Brain microvascular endothelial cell (primary cell): ENCODE data around the gene DNHD1.

Source experiments
- DNase-seq: peaks from one replicate; pipeline ENCODE4 v3.0.0-alpha.2; 2020
- H3K27ac ChIP-seq: fragments of 250-450 bp; sonication (Bioruptor Pico); 2 replicates; pipeline ENCODE4 v1.5.1; 2020; ENCODE audit warnings: mild to moderate bottlenecking, moderate library complexity
- H3K27me3 ChIP-seq: fragments of 250-450 bp; sonication (Bioruptor Pico); replicated peaks from 2 replicates; pipeline ENCODE4 v1.5.1; 2020; ENCODE audit warnings: mild to moderate bottlenecking
- H3K36me3 ChIP-seq: fragments of 250-450 bp; sonication (Bioruptor Pico); replicated peaks from 2 replicates; pipeline ENCODE4 v1.5.1; 2020; ENCODE audit warnings: mild to moderate bottlenecking
- H3K4me3 ChIP-seq: 2 replicates; pipeline ENCODE4 v1.5.1; 2011; ENCODE audit warnings: low read depth, mild to moderate bottlenecking, control low read depth, low read length, moderate library complexity
- CTCF ChIP-seq: IDR thresholded peaks from 2 replicates; pipeline ENCODE4 v1.5.1; 2011; ENCODE audit warnings: low read depth, mild to moderate bottlenecking, moderate library complexity, low read length, control low read depth, inconsistent platforms; ENCODE audit errors: missing control alignments
- in situ Hi-C: cut with HindIII; loops from 2 replicates; pipeline ENCODE4 v1.10.0; 2017; ENCODE audit warnings: low sequenced_read_pairs, low pct_ligation_motif_present

The DNHD1 gene

DNA sequence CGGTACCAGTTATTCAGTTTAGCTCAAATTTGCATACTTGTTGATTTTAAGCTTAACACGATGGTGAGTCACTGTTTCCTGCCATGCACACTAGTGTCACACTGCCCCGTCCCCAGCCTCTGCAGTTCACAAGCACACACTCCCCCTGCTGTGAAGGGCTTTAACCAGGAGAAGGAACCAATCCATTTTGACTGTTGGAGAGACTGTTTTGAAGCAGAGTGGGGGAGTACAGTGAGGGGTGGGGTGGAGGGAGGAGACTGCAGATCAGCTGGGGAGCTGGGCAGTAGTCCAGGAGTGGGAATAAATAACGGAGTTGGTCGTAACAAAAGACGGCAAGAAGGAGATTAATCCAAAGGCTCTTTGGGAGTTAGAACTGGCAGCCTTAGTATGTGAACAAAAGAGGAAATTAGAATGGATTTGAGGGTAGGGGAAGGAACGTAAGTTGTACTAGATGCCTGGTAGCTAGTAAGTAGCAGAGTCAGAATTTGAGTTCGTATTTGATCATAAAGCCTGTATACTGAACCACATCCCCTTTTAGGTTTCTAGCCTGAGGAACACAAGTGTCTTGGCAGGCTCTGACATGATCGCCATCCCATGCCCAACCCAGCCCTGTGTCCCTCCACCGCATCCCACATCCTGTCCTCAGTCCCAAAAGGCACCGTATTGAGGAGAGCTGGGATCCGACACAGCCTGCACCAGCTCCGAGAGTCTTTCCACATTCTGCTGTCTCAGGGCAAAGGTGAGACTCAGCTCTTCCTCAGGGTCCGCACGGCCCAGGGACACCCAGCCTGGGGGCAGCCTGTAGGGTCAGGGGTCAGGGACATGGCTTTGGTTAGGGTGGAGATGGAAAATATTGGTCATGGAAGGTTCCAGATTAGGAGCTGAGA lies 121.3 kb downstream of the DNHD1 start:
- peak; percentile 80 for DNase-seq
- H3K27ac ChIP-seq = peak overlapping the region; percentile 60

DNA sequence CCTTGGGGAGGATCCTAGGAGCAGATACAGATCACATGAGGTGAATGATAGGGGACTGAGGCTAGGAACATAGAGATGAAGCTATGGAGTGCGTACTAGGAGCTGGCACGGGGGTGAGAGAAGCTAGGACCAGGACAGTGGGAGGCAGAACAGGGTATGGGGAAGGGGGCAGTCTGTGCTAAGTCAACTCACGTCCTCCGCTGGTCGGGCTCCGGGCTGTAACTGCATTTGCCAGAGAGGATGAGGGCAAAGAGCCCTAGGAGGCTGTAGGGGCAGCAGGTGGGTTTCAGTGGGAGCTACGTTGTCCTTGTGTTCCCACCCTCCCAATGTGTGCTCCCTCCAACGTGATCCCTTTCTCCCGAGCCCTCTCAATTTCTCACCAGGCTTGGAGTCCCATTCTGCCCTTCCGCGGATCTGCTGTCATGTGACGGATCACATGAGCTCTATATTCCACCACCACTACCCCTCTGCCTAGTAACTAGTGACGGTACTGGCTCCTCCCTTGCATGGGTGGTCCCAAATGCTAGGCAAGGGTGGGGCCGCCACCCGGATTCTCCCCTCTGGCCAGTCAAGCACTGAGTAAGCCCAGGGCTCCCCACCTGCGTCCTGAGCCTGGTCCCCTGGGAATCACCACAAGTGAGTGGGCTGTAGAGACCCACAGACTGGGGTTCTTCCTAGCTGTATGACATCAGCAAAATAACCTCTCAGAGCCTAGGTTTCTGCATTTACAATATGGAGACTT lies 122.1 kb downstream of the DNHD1 start, which contains the start of gene TPP1:
TSS of gene TPP1 (minus strand) at position 419 of the 742 bp plus-strand sequence. CDS start at position 397, 22 bp downstream.
- no peak for TF ChIP-seq CTCF
- peak within 1 kb of the TSS; percentile 93 for H3K4me3 ChIP-seq
- peak; percentile 96 for DNase-seq
- no peaks in the 10 kb centered on the region for H3K27me3 ChIP-seq
- peaks cover 13% of the 10 kb centered on the region for H3K36me3 ChIP-seq
- in situ Hi-C loops = no loop called here
- H3K27ac ChIP-seq = peak within 1 kb of the TSS; percentile 60

More for the DNA sequence above, 121.3 kb downstream of the DNHD1 start:
- TF ChIP-seq CTCF = no peak
- H3K36me3 ChIP-seq = peaks cover 16% of the 10 kb centered on the region
- H3K4me3 ChIP-seq = peak overlapping the region; percentile 93
- no peaks in the 10 kb centered on the region for H3K27me3 ChIP-seq
- in situ Hi-C loops = no loop called here

GRCh38 chr11:6620636-6621035 lies 123.6 kb downstream of the DNHD1 start:
- no peak overlapping the region for H3K27ac ChIP-seq
- H3K27me3 ChIP-seq = no peaks in the 10 kb centered on the region
- no peak overlapping the region for H3K4me3 ChIP-seq
- no peak for TF ChIP-seq CTCF
- in situ Hi-C loops = no loop called here
- peaks cover 3% of the 10 kb centered on the region for H3K36me3 ChIP-seq
- no peak for DNase-seq
